Stimulated activated CD8-positive, alpha-beta memory T cell treated with anti-CD3 and anti-CD28 coated beads, Interleukin-7, amount 100 ng/mL, for 1 hour (primary cell): ENCODE data around the gene DNAJC17.

ENCODE experiments used
- DNase-seq, 2 donors: peaks; one replicate each; pipeline ENCODE4 v3.0.0-alpha.2; 2020; ENCODE audit warnings: low read depth in 2 of 2

DNAJC17 gene

DNA sequence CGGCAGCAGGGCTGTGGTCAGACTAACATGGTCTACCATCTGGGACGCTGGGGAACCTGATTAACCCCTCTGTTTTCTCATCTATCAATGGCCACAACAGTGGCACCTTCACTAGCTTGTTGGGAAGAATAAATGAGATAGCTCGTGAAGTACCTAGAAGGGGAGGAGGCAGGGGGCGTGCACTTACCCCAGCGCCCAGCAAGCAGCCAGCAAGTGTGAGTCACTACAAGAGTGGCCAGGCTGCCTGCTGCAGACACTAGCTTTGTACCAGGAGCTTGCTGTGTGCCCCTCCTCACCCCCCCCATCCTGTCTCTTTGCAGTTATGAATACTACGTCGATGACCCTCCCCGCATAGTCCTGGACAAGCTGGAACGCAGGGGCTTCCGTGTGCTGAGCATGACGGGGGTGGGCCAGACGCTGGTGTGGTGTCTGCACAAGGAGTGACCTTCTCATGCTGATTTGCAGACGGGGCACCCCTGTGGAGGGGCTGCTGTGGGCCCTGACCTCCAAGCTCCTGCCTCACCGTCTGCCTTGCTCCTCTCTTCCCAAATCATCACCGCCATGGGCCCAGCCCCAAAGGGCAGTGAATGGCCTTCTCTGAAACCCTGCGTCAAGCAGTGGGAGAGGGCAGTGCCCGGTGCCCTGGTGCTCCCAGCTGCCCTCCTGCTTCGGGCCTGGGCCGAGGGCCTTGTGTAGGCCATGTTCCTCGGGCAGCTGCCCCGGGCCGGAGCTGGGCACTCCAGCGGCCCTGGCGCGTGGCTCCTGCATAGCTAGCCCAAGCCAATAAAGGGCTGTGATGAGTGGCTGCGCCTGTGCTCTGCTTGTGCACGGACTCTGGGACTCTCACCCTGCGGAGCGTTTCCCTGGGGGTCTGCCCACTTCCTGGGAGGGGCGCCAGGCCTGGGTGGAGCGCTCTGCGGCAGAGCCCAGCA, 40.1 kb downstream of the DNAJC17 start:
- DNase-seq, result no peak

DNA sequence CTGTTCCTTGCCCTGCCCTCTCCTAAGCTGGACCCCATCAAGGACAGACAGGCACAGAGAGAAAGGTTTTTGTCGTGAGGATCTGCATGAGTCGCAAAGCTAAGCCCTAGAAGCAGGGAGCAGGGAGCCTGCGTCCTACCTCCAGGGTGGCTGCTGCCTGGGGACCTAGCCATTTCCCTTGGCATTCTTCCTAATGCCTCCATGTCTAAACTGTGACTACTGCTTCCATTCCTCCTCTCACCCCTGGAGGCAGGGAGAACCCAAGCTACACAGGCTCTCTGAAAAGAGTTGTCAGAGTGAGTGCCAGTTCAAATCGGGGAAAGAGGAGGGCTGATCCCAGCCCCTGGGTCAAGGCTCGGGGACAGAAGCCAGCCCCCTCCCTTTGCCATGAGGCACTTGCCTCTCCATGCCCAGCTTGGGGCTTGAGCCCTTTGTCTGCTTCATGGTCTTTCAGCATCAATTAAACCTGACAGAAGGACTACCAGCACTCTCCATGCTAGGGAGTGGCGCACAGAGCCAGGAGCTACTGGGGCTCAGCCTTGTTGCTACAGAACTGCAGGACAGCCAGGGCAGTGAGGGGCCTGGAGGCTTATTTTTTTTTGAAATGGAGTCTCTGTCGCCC, 41.0 kb downstream of the DNAJC17 start:
- no peak for DNase-seq

DNA sequence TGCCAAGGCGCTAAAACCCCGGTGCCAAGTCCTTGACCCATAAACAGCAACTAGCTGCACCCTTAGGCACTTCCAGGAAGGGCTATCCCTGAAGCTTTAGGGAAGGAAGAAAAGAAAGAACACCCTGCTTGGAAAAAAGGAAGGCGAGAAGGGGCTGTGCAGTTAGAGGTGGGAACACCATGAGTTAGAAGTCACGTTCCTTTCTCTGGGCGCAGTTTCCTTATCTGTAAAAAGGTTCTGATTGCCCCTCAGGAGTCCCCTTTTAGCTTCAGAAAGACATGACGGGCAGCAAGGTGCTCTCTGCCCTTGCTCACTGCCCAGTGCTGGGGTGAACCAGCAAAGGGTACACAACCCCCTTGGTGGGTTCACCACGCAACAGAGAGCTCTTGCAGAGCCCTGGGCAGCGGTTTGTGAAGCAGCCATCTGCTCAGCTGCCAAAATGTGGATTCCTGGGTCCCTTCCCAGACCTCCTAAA, 42.6 kb downstream of the DNAJC17 start:
- no peak for DNase-seq

DNA sequence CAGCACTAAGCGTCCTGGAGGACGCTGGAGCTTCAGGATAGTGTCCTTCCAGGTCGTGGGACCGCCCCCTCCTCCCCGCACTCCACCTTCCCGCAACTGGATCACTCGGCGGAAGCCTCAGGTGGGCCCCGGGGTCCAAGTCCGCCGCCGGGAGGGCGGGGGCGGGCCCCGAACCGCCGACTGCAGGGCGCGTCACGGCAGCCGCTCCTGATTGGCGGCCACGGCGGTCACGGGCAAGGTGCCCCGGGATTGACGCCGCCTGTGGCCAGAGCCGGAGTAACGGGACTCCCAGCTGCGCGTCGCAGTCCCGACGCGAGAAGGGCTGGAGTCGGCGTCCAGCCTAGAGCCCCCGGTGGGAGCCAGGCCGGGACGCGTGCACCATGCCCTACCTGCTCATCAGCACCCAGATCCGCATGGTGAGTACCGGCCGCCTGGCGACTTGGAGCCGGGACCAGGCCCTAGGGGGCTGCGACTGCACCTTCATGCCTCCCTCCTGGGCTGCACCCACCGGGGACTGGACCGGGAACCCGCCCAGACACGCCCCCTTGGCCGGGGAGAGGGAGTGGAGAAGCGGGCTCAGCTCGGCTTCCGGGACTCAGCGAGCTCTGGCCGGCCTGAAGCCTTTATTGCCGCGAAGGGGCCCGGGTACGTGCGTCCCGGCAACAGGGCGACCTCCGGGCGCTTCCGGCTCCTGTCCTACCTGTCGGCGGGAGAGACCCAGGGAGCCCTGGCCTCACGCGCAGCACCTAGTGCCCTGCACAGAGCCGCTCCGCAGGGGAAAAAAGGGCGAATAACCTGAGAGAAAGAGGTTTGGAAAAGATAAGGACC, 43.3 kb downstream of the DNAJC17 start, which contains the start of gene GCHFR:
TSS of gene GCHFR (plus strand) at position 268 of the 828 bp plus-strand sequence. CDS start at position 381, 113 bp downstream.
- no peak for DNase-seq

DNA sequence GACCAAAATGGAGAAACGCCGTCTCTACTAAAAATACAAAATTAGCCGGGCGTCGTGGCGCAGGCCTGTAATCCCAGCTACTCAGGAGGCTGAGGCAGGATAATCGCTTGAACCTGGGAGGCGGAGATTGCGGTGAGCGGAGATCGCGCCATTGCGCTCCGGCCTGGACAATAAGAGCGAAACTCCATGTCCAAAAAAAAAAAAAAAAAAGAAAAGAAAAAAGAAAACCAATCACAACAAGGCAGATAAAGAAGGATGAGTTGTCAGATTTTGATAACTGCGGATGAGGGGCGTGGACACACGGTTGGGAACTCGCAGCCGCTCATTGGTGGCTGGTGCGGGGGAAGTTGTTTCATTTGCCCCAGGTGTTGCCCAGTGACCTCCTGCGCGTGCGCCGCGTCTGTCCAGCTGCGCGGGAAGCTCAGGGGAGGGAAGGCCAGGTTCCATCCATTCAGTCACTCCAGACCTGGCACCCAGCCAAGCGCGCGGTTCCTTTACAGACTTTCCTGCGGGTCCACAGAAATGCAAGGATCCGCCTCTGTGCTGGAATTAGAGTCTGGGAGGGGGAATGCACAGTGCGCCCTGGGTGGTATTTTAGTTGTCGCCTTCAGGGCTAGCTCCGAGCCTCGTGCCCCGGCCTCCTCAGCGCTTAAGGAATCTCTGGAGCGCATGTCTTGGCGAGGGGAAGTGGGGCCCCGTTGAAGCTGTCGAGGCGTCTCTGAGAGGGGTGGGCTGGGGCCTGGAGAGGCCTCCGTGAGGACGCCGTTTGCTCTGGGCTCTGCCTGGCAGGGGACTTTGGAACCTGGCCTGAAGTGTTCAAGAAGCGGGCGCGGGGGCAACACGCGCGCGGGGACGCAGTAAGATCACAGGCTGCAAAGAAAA, 44.1 kb downstream of the DNAJC17 start:
- no peak for DNase-seq

DNA sequence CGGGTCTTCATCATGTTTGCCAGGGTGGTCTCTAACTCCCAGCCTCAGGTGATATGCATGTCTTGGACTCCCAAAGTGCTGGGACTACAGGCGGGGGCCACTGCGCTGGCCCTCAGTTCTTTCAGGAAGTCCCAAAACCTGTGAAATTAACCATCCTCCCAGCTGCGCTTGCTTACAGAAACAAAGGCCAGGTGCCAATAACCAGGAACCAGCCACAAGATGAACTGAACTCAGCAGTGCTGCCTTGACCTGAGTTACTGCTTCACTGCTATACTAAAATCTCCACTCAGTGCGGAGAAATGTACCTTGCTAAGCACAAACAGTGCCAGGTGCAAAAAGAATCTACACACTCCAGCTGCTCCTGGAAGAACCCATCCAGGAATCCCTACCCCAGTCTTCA, 47.3 kb downstream of the DNAJC17 start:
- no peak for DNase-seq

DNA sequence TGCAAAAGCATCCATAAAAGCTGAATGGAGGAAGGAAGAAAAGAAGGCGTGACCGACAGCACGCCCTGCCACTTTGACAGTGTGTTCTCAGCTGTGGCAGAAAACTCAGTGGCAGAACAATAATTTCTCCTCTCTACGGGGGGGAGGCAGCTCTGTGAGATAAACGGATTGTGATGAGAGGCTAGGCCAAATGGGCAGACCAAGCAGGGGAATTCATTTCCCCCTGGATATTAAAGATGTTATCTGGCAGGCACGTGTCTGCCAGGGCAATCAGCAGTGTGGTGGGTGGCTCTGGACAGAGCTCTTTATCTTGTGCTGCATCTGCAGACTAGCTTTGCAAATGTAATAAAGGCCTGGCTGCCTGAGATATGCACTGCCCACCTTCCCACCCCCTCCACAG, 50.3 kb downstream of the DNAJC17 start:
- no peak for DNase-seq

DNA sequence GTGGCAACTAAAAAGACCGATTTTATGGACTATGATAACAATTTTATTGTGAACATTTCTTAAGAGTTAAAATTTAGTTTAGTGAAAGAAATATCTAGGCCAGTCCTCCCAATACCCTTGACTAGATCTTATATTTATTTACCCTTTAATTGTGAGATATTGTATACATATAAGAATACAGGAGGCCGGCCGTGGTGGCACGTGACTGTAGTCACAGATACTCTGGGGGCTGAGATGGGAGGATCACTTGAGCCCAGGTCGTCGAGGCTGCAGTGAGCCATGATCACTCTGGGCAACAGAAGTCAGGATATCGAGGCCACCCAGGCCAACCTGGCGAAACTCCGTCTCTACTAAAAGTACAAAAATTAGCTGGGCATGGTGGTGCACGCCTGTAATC, 51.5 kb downstream of the DNAJC17 start:
- no peak for DNase-seq

DNA sequence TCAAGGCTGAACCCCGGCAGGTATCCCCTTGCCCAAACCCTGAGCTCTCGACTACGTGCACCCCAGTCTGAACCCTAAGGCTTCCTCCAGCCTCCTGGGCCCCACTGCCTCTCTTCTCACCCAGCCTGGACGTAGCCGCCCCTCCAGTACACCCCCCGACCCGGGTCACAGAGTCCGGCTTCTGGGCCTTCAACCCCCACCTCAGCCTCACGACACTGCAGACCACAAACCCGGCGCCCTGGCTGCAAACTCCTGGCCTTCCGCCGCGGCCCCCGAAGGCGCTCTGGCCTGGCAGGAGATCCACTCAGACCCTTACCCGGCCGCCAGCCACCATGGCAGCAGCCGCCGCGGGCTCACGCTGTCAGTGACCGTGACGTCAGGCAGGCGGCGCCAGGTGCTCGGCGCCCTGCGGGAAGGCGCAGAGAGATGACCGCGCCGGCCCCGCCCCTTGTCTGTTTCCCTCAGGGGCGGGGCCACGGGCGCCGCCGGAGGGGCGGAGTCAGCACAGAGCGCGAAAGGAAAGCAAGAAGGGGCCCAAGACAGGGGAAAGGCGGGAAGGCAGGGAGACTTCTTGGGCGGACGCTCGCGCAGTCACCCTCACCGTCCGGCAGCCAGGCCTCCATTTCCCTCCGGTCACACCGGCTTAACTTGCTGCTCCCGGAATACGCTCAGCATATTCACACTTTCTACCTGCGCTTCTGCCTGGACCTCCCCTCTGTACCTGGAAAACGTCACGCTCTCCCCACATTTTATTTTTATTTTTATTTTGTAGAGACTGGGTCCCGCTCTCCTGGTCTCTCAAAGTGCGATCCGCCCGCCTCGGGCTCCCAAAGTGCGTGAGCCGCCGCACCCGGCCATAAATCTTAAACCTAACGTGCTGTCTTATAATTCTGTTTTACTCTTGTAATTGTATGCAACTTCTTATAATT, 52.1 kb downstream of the DNAJC17 start, which contains the start of gene RMDN3:
TSS of gene RMDN3 (minus strand) at position 372 of the 929 bp plus-strand sequence. CDS start 471 bp downstream, outside the sequence.
- DNase-seq, result peak; percentile 85 to 87

DNA sequence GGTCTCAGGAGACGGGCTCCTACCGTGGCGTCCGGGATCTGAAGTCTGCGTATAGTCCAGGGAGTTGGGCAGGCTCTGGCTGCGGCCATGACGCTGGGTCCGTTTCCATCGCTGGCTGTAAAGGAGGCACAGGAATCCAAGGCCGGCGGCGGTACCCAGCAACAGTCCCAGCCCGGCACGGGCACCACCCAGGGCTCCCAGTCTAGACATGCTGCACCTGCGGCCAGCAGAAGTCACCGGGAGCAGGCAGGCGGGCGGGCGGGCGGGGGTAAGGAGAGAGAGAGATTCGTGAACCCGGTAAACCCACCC, 52.7 kb downstream of the DNAJC17 start:
- no peak for DNase-seq

DNA sequence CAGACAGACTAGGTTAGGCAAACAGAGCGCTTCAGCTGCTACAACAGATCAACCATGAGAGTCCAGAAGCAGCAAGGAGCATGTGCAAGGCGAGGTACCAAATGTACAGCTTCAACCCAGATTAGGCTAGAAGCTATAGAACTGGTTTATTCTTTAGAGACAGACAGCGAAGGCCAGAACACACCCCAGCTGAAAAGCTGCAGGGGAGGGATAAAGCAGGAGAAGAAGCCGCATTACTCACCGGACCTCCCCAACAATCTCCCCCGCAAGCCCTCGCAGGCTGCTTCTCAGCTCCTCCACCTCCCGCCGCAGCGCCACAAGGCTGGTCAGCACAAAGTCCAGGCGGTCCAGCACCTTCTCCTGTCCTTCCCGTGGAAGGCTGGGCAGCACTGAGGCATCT, 55.5 kb downstream of the DNAJC17 start:
- no peak for DNase-seq

DNA sequence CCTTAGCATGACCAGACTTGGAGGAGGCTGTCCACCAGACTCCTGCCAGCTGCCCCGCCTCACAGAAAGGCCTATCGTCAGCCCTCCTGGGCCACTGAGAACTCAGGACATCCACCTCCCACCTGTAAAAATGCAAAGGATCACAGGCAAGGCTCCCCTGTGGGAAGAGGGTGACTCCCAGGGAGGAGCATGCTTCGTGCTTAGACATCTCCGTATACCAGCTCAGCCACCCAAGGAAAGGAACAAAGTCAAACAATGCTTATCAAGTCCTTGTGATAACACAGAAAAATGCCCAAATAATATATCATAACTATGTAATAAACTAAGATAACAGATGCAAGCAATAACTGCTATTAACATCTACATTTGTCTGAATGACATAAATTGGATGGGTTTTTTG, 56.4 kb downstream of the DNAJC17 start:
- DNase-seq, result no peak

DNA sequence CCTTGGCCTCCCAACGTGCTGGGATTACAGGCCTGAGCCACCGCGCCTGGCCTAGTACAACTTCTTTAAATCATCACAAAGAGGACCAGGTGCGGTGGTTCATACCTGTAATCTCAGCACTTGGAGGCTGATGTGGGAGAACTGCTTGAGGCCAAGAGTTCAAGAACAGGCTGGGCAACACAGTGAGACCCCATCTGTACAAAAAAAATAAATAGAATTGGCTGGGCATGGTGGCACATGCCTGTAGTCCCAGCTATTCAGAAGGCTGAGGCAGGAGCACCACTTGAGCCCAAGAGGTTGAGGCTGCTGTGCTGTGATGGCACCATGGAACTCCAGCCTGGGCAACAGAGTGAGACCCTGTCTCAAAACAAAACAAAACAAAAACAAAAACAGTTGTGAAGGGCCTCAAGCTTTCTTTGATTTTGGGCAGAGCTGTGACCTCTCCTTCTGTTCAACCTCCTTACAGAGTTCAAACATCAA, 58.1 kb downstream of the DNAJC17 start:
- no peak for DNase-seq

DNA sequence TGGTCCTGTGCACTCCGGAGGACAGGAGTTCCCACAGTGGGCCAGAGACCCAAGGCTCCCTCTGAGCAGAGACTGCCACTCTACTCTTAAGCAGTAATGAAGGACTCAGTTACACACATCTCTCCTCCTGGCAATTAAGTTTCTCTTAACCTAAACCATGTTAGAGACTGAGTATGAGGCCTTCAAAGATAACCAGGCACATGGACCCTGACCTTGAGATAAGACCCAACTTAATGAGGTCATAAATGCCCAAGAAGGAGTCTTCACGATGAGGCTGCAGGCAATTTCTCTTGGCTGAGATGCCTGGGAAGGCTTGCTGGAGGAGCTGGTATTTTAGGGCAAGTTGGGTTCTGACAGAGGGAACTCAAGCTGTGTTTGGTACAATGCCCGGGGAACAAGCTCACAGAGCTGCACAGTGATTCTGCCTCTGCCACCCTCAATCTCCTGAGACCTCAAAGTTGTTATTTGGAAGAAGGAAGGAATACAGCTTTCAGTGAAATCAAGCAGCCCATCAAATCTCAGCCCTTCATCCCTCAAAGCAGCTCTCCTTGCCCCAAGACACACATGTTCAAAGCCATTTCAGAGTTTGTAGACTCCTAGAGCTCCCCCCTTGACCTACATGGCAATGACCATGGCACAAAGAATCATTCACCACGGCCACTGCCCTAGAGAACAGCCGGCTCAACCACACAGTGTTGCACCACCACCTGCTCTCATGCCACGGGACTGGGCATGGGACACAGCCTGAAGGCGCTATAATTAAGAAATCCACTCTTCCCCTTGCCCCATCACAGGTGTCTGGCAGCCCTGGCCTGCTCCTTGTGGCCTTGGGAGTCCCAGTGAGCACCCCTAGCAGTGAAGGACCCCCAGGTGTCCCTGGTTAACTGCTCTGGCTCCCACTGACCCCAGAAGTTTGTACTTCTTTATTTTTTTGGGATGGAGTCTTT, 59.3 kb downstream of the DNAJC17 start:
- no peak for DNase-seq

DNA sequence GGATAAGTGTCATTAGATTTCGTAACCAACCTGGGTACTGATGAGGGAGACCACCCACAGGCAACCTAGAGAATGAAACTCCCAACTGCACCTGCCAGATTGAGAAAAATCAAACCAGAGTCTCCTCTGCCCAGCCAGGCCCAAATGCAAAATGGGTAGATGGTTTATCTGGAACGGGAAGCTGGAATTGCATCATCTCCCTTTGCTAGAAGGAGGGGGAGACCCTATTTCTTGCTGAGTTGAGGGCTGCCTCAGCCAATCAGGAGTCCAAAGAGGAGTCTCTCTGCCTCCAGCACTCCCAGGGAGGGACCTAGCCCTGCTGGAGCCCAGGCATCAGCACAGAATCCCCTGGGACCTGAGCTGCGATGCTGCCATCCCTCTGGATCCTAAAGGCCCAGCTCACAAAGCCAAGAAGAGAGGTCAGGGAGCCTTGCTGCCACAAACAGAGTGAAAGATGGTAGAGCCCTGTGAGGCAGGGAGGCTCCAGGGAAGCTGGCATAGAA, 60.3 kb downstream of the DNAJC17 start:
- no peak for DNase-seq

DNA sequence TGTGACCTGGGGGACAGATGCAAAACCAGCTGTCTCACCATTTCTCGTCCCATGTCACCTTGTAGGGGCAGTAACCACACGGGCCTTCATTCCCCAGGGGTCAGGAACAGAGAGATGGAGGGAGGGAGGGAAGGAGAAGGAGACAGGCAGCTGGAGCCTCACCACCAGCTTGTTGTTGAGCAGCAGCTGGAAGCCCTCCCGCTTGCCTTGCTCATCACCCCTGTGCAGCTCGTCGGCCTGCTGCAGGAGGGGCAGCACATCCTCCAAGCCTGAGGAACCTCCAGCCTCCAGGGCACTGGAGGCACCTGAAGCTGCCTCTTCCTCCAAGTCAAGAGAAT, 62.5 kb downstream of the DNAJC17 start:
- no peak for DNase-seq

DNA sequence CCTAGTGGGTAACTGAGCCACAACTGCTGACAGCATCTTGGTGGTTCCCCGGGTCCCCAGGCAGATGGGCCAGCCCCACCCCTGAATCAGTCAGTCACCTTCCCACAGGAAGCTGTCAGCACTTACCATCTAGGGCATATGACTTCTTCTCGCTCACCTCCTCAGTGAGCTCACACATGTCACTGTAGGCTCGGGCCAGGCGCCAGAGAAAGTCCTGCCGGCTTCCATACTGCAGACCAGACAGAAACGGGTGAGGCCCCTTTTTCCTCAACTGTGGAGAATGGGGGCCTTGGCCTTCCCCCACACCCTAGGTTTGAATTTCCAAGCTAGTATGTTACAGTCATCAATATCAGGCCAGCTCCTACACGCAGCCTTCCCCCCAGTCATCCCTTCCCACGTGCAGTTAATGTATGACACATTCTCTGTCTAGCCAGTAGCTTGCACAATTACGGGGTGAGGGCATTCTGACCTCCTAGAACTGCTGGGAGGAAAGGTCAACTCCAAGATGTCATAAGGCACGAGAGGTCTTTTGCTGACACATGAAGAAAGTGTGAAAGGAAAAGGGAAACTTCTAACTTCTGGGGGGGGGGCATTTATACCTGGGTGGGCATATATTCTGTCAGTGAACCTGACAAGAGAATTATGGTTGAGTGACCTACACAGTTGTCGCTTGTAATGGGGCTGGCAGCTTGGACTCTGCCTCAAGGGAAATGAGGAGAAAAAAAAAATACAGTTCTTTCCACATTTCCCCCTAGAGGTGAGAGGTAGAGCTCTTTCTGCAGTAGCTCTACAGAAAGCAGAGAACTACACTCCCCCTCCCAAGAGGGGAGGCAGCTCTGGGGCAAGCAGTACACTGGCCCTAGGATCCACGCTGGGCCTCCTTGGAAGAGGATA, 63.1 kb downstream of the DNAJC17 start:
- peak in 1 of 2 donors; percentile 26 for DNase-seq

DNA sequence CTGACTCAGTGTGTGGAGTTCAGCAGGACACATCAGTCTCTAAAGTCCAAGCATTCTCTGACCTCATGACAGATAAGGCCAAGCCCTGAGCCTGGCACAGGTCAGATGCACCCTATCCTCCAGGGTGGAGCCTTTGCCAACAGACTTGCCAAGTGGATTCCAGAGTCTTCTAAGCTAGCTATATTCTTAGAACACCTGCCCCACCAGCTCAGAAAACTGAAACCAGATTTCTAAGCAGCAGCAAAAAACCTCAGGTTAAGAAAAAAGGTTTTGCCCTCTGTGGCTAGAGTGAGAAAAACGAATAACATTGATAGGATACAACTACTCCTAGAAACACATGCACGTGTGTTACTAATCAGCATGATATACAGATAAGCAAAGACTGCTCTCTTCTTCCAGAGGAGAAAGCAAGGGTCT, 63.8 kb downstream of the DNAJC17 start:
- DNase-seq, result no peak
